ENCODE measurements around the gene HIF3A. TPM values are rescaled to one million over a fixed set of nuclear protein-coding genes. Genes with fewer than 3 reads are reported as not detected.

Gene HIF3A
- total RNA-seq, 1 experiment from 2014 or later: 0.98 TPM

- Histone ChIP-seq H3K36me3 (ENCODE audit: control insufficient read depth in 1 of 2, insufficient read depth in 2 of 2, low read length in 2 of 2) (no peaks in the 10 kb centered on the region; a peak in 2 of 4 replicates), H3K79me2 (ENCODE audit: insufficient read depth, low read length) (peaks cover 51% of the 10 kb centered on the region), H4K20me1 (ENCODE audit: insufficient read depth) (no peaks in the 10 kb centered on the region), H3K9ac (ENCODE audit: low read length) (peak within 1 kb of the TSS; percentile 99), H3K9me3 (ENCODE audit: control insufficient read depth in 1 of 2, insufficient read depth in 1 of 2, low read depth in 1 of 2, low read length in 2 of 2) (no peaks in the 10 kb centered on the region), H3K9me2 (ENCODE audit: insufficient read depth) (no peaks in the 10 kb centered on the region), H3K27ac (ENCODE audit: low read depth, low read length) (peak within 1 kb of the TSS; percentile 86), H3K4me3 (replicated peaks in 1 of 2; ENCODE audit: low read depth in 1 of 2, low read length in 2 of 2) (peak within 1 kb of the TSS; percentile 96 to 100), H3K27me3 (ENCODE audit: insufficient read depth, low read length) (no peaks in the 10 kb centered on the region), H2AFZ (ENCODE audit: low read depth, low read length, poor library complexity, severe bottlenecking) (peak within 1 kb of the TSS; percentile 79), H3K4me2 (ENCODE audit: low read length) (peak within 1 kb of the TSS; percentile 98), H3K4me1 (ENCODE audit: control insufficient read depth in 1 of 2, insufficient read depth in 2 of 2, low read length in 2 of 2) (peaks cover 0 to 35% of the 10 kb centered on the region in 2 experiments; a peak in 2 of 4 replicates)
- intact Hi-C loops (cut with micrococcal nuclease): no loop called here
- TSS peak; percentile 86 for BruUV-seq (replicated peaks)
- RAD21 ChIA-PET (ENCODE audit: low non-redundant PET in 1 of 2, low total read pairs in 2 of 2, uncharacterized antibody in 2 of 2, unreplicated experiment in 2 of 2): no interaction called here
- CTCF ChIA-PET: interaction anchor here (0.6 to 2.2 kb wide), 6 partner anchors 9 to 66 kb away, joined by 3 to 6 read pairs (median 4); no protein-coding TSS in a partner anchor
- POLR2A ChIA-PET: no interaction called here
- ATAC-seq (peak; percentile 88), DNase-seq (ENCODE audit: low read depth, low spot score) (peak; percentile 89)
- TF ChIP-seq TCF7L2 (IDR thresholded peaks at IDR 0.05; ENCODE audit: borderline replicate concordance, extremely low read depth, insufficient read depth, insufficient read length) (peak; percentile 83), SRF (IDR thresholded peaks at IDR 0.05; ENCODE audit: low read depth) (no peak), RAD21 (IDR thresholded peaks at IDR 0.05; ENCODE audit: low read depth) (no peak; the same call in none of the 2 replicates), CBX3 (IDR thresholded peaks at IDR 0.05; ENCODE audit: low read depth) (0 out of 2 replicates have a peak, but pooled peaks have one; percentile 47), EZH2 (IDR thresholded peaks at IDR 0.05) (no peak), EGR1 (IDR thresholded peaks at IDR 0.05; ENCODE audit: low read depth) (no peak; the same call in 1 of the 2 replicates), SIN3A (IDR thresholded peaks at IDR 0.05; ENCODE audit: low read depth) (no peak), JUND (IDR thresholded peaks at IDR 0.05) (no peak), EZH2phosphoT487 (IDR thresholded peaks at IDR 0.05; ENCODE audit: borderline replicate concordance) (no peak), CTCF (IDR thresholded peaks at IDR 0.05 in 2 of 3, conservative IDR thresholded peaks at IDR 0.05 in 1 of 3; ENCODE audit: borderline replicate concordance in 1 of 3, insufficient read depth in 1 of 3, low read depth in 2 of 3, low read length in 2 of 3) (peak; percentile 96 to 99 (median 97)), FOSL1 (IDR thresholded peaks at IDR 0.05; ENCODE audit: low read depth) (no peak), POLR2AphosphoS5 (IDR thresholded peaks at IDR 0.05; ENCODE audit: low read depth, low read length) (peak; percentile 87), ELF1 (IDR thresholded peaks at IDR 0.05; ENCODE audit: borderline replicate concordance, low read depth) (no peak), CEBPB (IDR thresholded peaks at IDR 0.05; ENCODE audit: low read depth) (no peak), YY1 (IDR thresholded peaks at IDR 0.05; ENCODE audit: extremely low read depth, insufficient replicate concordance, low read depth, low read length) (peak; percentile 80), ZBTB33 (IDR thresholded peaks at IDR 0.05; ENCODE audit: extremely low read depth, insufficient replicate concordance, low read length) (no peak), MAX (IDR thresholded peaks at IDR 0.05) (peak; percentile 85), REST (IDR thresholded peaks at IDR 0.05; ENCODE audit: low read depth) (no peak), POLR2A (IDR thresholded peaks at IDR 0.05; ENCODE audit: borderline replicate concordance, extremely low read depth, insufficient read depth, insufficient read length) (peak; percentile 67)
Measured at GRCh38 chr19:46346821-46347571, 50.2 kb downstream of the HIF3A start, which contains the start of gene PPP5C. Gene PPP5C, plus strand, starts transcription at chr19:46347087. Its CDS starts 10 bp downstream, at chr19:46347097.

Measured in HCT116 (cell line).